Immature natural killer cell (primary cell): Measurements from ENCODE around the gene HPSE. TPM values are rescaled to one million over a fixed set of nuclear protein-coding genes. Genes with fewer than 3 reads are reported as not detected.

Source experiments
- DNase-seq, 3 donors: peaks; one replicate each; pipeline ENCODE4 v3.0.0; 2022; ENCODE audit warnings: mixed read lengths in 1 of 3
- H3K27ac Mint-ChIP-seq, 6 donors: one replicate each; pipeline ENCODE4 v1.8.0; 2020; ENCODE audit warnings: mixed read lengths in 6 of 6, mild to moderate bottlenecking in 5 of 6, inconsistent platforms in 4 of 6, moderate library complexity in 3 of 6
- H3K27me3 Mint-ChIP-seq, 3 donors: one replicate each; pipeline ENCODE4 v1.8.0; 2020 to 2021; ENCODE audit warnings: low read depth in 3 of 3, mild to moderate bottlenecking in 3 of 3, mixed read lengths in 3 of 3, moderate library complexity in 3 of 3, inconsistent platforms in 1 of 3
- H3K36me3 Mint-ChIP-seq, 3 donors: one replicate each; pipeline ENCODE4 v1.8.0; 2020; ENCODE audit warnings: mixed read lengths in 3 of 3, inconsistent platforms in 2 of 3, mild to moderate bottlenecking in 2 of 3
- H3K4me1 Mint-ChIP-seq, 2 donors: one replicate each; pipeline ENCODE4 v1.8.0; 2020; ENCODE audit warnings: inconsistent platforms in 2 of 2, mild to moderate bottlenecking in 2 of 2, mixed read lengths in 2 of 2, moderate library complexity in 1 of 2
- H3K4me3 Mint-ChIP-seq, 5 donors: one replicate each; pipeline ENCODE4 v1.8.0; 2020; ENCODE audit warnings: mild to moderate bottlenecking in 5 of 5, mixed read lengths in 5 of 5, inconsistent platforms in 3 of 5, moderate library complexity in 3 of 5
- H3K9me3 Mint-ChIP-seq, 6 donors: one replicate each; pipeline ENCODE4 v1.8.0; 2020; ENCODE audit warnings: mild to moderate bottlenecking in 6 of 6, mixed read lengths in 6 of 6, inconsistent platforms in 4 of 6, moderate library complexity in 3 of 6
- polyA plus RNA-seq, 3 donors: library from polyadenylated mRNA; unstranded; fragments of 300-500 nt; fragmentation: Illumina TruSeq; gene quantifications; one replicate each; pipeline ENCODE4 v1.2.3, GENCODE V29; 2021

HPSE gene
- polyA plus RNA-seq = 1 to 10 TPM; 1.1 to 2.5 (median 1.3) TPM

DNA sequence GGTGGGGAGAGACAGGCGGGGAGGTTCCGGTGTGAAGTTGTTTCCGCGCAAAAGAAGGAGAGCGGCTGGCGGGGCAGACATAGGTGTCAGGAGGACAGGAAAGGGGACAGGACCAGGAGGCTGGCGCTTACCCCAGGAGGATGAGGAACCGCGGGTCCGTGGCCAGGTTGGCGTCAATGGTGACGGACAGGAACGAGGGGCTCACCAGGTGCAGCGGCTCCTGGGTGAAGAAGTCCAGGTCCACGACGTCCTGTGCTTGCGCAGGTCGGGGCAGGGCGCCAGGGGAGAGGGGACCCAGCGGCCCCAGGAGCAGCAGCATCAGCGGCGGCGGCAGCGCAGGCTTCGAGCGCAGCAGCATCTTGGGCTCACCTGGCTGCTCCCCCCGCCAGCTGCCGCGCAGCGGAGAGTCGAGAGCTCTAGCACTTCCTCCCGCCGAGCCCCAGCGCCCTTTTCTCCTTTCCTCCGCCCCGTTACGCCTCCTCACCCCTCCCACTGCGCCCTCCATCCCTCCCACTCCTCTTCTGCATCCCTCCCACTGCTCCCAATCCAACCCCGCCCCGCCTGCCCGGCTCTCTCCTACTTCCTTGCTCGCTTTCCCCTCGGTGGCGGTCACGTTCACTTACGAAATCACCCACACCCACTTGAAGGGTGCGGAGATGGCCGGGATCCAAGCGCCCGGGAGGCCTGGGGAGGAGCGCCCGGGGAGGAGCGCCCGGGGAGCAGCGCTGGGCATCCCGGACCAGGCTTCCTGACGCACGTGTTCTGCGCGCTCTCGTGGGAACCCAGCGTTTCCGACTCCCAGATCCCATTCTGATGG is at the start of gene HPSE:
Gene HPSE (minus strand): TSS at position 424 of the 817 bp plus-strand sequence. CDS start 66 bp downstream, at position 358.
- peaks cover 4 to 14% (median 6%) of the 10 kb centered on the region in 6 donors for H3K9me3 Mint-ChIP-seq
- H3K36me3 Mint-ChIP-seq = peaks cover 0 to 5% (median 4%) of the 10 kb centered on the region in 3 donors
- H3K27me3 Mint-ChIP-seq = peaks cover 4 to 15% (median 9%) of the 10 kb centered on the region in 3 donors
- H3K4me1 Mint-ChIP-seq = peaks cover 18 to 25% of the 10 kb centered on the region in 2 donors
- H3K27ac Mint-ChIP-seq = peak within 1 kb of the TSS; percentile 34 to 86 (median 56)
- H3K4me3 Mint-ChIP-seq = peak within 1 kb of the TSS; percentile 88 to 93 (median 92)
- DNase-seq = peak; percentile 32 to 48 (median 47)

DNA sequence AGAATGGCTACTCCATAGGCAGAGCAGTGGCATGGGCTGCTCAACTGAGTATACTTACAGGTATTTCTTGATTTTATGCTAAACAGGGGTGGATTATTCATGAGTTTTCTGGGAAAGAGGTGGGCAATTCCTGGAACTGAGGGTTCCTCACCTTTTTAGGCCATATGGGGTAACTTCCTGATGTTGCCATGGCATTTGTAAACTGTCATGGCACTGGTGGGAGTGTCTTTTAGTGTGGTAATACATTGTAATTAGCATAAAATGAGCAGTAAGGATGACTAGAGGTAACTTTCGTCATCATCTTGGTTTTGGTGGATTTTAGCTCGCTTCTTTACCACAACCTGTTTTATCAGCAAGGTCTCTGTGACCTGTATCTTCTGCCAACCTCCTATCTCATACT is 48.2 kb upstream of the HPSE start:
- H3K4me1 Mint-ChIP-seq = no peaks in the 10 kb centered on the region
- no peak overlapping the region for H3K27ac Mint-ChIP-seq
- peaks cover 3 to 9% (median 6%) of the 10 kb centered on the region in 3 donors for H3K27me3 Mint-ChIP-seq
- peak overlapping the region in 1 of 5 donors; percentile 2 for H3K4me3 Mint-ChIP-seq
- DNase-seq = no peak
- H3K36me3 Mint-ChIP-seq = peaks cover 0 to 9% (median 2%) of the 10 kb centered on the region in 3 donors
- H3K9me3 Mint-ChIP-seq = peaks cover 3 to 14% (median 9%) of the 10 kb centered on the region in 6 donors

DNA sequence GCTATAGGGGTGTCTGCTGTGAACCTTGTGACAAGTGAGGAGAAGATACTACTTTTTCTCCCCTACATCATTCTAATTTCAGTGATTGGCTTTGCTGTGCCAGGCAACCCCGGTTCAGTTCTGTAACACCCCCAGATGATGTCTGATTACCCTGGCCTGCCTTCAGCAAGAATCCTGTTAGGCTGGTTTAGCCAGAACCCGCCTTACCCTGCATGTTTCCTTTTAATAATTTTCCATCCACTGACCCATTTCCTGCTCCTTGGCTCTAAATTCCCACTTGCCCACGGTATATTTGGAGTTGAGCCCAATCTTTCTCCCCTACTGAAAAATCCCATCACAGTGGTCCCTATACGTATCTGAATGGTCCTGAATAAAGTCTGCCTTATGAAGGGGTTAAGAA is 46.5 kb upstream of the HPSE start:
- Mint-ChIP-seq H3K4me3 (no peak overlapping the region), H3K27ac (no peak overlapping the region)

GRCh38 chr4:83378419-83378818 is 43.8 kb upstream of the HPSE start:
- Mint-ChIP-seq H3K4me3 (no peak overlapping the region), H3K36me3 (peaks cover 4 to 19% (median 13%) of the 10 kb centered on the region in 3 donors), H3K27ac (no peak overlapping the region), H3K27me3 (peaks cover 4 to 13% (median 10%) of the 10 kb centered on the region in 3 donors), H3K9me3 (peaks cover 3 to 24% (median 10%) of the 10 kb centered on the region in 6 donors), H3K4me1 (no peaks in the 10 kb centered on the region)
- DNase-seq = no peak

More for the DNA sequence above, 46.5 kb upstream of the HPSE start:
- no peak for DNase-seq
- Mint-ChIP-seq H3K4me1 (no peaks in the 10 kb centered on the region), H3K27me3 (peaks cover 3 to 10% (median 8%) of the 10 kb centered on the region in 3 donors), H3K36me3 (peaks cover 4 to 14% (median 11%) of the 10 kb centered on the region in 3 donors), H3K9me3 (peaks cover 3 to 24% (median 10%) of the 10 kb centered on the region in 6 donors)

DNA sequence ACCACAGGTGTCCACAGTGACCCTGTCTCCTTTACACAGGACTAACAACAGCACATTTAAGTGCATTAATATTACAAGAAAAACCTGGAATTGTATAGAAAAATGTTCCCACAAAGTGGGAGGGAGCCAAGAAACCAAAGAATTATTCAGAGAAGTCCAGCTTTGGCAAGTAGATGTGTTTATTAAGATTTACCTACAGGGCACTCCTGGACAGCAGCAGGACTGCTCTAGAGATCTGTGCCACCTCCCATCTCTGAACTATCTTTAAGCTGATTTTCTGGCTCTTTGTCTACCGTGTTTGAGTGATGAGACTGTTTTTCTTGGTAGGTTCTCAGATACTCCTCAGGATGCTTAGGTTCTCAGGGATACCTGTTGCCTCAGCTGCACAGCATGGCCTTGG is 38.3 kb upstream of the HPSE start:
- Mint-ChIP-seq H3K27ac (no peak overlapping the region), H3K27me3 (peaks cover 2 to 7% (median 7%) of the 10 kb centered on the region in 3 donors), H3K9me3 (peaks cover 0 to 12% (median 1%) of the 10 kb centered on the region in 6 donors), H3K4me3 (no peak overlapping the region), H3K36me3 (peaks cover 4 to 17% (median 4%) of the 10 kb centered on the region in 3 donors), H3K4me1 (no peaks in the 10 kb centered on the region)
- no peak for DNase-seq

GRCh38 chr4:83371936-83372335 is 37.3 kb upstream of the HPSE start:
- H3K4me3 Mint-ChIP-seq = no peak overlapping the region
- peaks cover 0 to 2% (median 0%) of the 10 kb centered on the region in 6 donors for H3K9me3 Mint-ChIP-seq
- no peaks in the 10 kb centered on the region for H3K4me1 Mint-ChIP-seq
- H3K27ac Mint-ChIP-seq = no peak overlapping the region
- no peak for DNase-seq
- H3K36me3 Mint-ChIP-seq = peaks cover 1 to 9% (median 4%) of the 10 kb centered on the region in 3 donors
- H3K27me3 Mint-ChIP-seq = peaks cover 2 to 7% (median 5%) of the 10 kb centered on the region in 3 donors

- Mint-ChIP-seq H3K27ac (no peak overlapping the region), H3K4me1 (no peaks in the 10 kb centered on the region), H3K9me3 (no peaks in the 10 kb centered on the region), H3K36me3 (peaks cover 0 to 6% (median 3%) of the 10 kb centered on the region in 3 donors), H3K4me3 (no peak overlapping the region), H3K27me3 (peaks cover 2 to 6% (median 5%) of the 10 kb centered on the region in 3 donors)
- no peak for DNase-seq
Observed at GRCh38 chr4:83371235-83371634, 36.6 kb upstream of the HPSE start.

- H3K27me3 Mint-ChIP-seq = peaks cover 0 to 5% (median 0%) of the 10 kb centered on the region in 3 donors
- H3K9me3 Mint-ChIP-seq = no peaks in the 10 kb centered on the region
- H3K4me3 Mint-ChIP-seq = no peak overlapping the region
- H3K4me1 Mint-ChIP-seq = no peaks in the 10 kb centered on the region
- no peak overlapping the region for H3K27ac Mint-ChIP-seq
- H3K36me3 Mint-ChIP-seq = no peaks in the 10 kb centered on the region
- DNase-seq = no peak
Observed at GRCh38 chr4:83370640-83370906, 35.9 kb upstream of the HPSE start.

- Mint-ChIP-seq H3K9me3 (no peaks in the 10 kb centered on the region), H3K4me3 (no peak overlapping the region), H3K36me3 (no peaks in the 10 kb centered on the region), H3K4me1 (no peaks in the 10 kb centered on the region), H3K27me3 (peaks cover 0 to 5% (median 0%) of the 10 kb centered on the region in 3 donors), H3K27ac (no peak overlapping the region)
- no peak for DNase-seq
Observed at GRCh38 chr4:83369831-83370639, 35.4 kb upstream of the HPSE start.

DNA sequence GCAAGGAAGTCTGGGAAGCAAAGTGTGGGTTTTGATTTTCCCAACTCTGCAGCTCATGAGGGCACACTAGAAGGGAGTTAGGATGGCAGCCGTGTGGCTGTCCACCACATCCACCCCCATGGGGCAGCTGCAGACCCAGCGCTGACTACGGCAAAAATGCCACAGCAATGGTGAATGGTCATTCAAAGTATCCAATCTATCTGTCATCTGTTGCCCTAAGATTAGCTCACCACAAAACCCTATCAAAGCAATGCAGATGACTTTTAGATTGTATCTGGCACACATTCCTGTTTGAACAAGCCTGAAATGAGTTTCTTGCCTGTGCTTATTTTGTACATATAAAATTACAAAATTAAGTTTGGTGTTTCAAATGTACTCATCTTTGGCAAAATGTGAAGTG is 29.7 kb upstream of the HPSE start:
- Mint-ChIP-seq H3K36me3 (no peaks in the 10 kb centered on the region), H3K4me3 (no peak overlapping the region), H3K9me3 (no peaks in the 10 kb centered on the region), H3K27me3 (peaks cover 0 to 3% (median 0%) of the 10 kb centered on the region in 3 donors), H3K4me1 (no peaks in the 10 kb centered on the region), H3K27ac (no peak overlapping the region)
- no peak for DNase-seq

- DNase-seq = no peak
- no peak overlapping the region for H3K4me3 Mint-ChIP-seq
- H3K4me1 Mint-ChIP-seq = no peaks in the 10 kb centered on the region
- H3K27ac Mint-ChIP-seq = no peak overlapping the region
- H3K36me3 Mint-ChIP-seq = no peaks in the 10 kb centered on the region
- H3K27me3 Mint-ChIP-seq = no peaks in the 10 kb centered on the region
- H3K9me3 Mint-ChIP-seq = no peaks in the 10 kb centered on the region
Observed at GRCh38 chr4:83362492-83363329, 28.1 kb upstream of the HPSE start.

DNA sequence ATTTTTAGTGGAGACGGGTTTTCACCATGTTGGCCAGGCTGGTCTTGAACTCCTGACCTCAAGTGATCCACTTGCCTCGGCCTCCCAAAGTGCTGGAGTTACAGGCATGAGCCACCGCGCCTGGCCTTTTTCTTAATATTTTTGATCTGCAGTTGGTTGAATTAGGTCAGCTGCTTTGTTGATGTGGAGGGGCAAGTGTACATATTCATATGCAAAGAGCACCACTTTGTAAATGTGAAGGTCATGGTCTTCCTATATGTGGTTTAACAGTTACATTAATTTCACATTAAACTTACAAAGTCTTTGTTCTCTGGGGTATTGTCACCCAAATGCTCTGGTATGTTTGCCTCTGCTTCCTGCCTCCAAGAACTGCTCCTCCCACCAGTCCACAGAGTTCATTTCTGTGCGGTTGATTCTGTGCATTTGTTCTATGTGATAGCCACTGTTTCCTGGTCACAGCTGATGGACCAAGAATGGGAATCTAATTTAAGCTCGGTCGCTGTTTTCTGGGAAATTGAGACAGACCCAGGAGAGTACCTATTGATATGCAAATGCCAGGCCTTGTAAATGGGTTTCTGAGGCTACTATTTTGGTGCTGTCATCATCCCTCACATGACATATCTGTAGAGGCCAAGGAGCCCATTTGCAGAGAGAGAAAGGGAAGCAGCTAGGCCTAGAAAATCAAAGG is 26.9 kb upstream of the HPSE start:
- Mint-ChIP-seq H3K36me3 (no peaks in the 10 kb centered on the region), H3K27ac (peak overlapping the region in 1 of 6 donors; percentile 6), H3K4me1 (no peaks in the 10 kb centered on the region), H3K4me3 (no peak overlapping the region), H3K27me3 (no peaks in the 10 kb centered on the region), H3K9me3 (no peaks in the 10 kb centered on the region)
- no peak for DNase-seq

DNA sequence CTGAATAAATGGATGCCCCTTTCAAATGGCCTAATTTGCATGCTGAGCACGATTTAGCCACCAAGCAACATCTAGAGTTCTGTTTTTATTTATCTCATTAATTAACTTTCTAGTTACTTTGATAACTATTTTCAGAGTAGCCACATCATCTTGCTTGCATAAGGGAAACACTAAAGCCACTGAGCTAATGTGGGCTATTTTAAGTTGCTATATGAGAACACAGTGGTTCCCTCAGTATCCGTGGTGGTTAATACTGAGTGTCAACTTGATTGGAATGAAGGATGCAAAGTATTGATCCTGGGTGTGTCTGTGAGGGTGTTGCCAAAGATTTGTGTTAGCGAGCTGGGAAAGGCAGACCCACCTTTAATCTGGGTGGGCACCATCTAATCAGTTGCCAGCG is 25.4 kb upstream of the HPSE start:
- no peak overlapping the region for H3K27ac Mint-ChIP-seq
- no peaks in the 10 kb centered on the region for H3K36me3 Mint-ChIP-seq
- no peaks in the 10 kb centered on the region for H3K9me3 Mint-ChIP-seq
- peaks cover 0 to 2% (median 0%) of the 10 kb centered on the region in 3 donors for H3K27me3 Mint-ChIP-seq
- H3K4me1 Mint-ChIP-seq = no peaks in the 10 kb centered on the region
- no peak overlapping the region for H3K4me3 Mint-ChIP-seq
- no peak for DNase-seq
